Measurements from ENCODE around the gene GAS2. TPM values are rescaled to one million over a fixed set of nuclear protein-coding genes. Genes with fewer than 3 reads are reported as not detected.

Gene GAS2
- total RNA-seq = 1 to 10 TPM; 1.6 to 9.8 TPM
- under 1 TPM; 0.58 to 0.75 TPM for polyA plus RNA-seq
- long read RNA-seq, donor 1, partial matches to known transcripts = 83 of 85 reads
- long read RNA-seq, donor 1, other reads (novel, unspliced or antisense) = 0 of 85 reads
- long read RNA-seq, donor 2, partial matches to known transcripts = 0 of 3 reads
- long read RNA-seq, donor 2, other reads (novel, unspliced or antisense) = 0 of 3 reads
- long read RNA-seq, donor 3, partial matches to known transcripts = 0 of 2 reads
- long read RNA-seq, donor 3, other reads (novel, unspliced or antisense) = 0 of 2 reads
- long read RNA-seq, donor 4, partial matches to known transcripts = 16 of 42 reads
- long read RNA-seq, donor 4, other reads (novel, unspliced or antisense) = 23 of 42 reads
- long read RNA-seq, donor 5, transcript GAS2-211 (1 exons, 895 nt) = major isoform, 14 of 17 reads
- long read RNA-seq, donor 5, partial matches to known transcripts = 0 of 17 reads
- long read RNA-seq, donor 5, other reads (novel, unspliced or antisense) = 0 of 17 reads

- peak within 1 kb of the TSS; percentile 59 to 68 for H3K9ac ChIP-seq (ENCODE audit: insufficient read depth in 1 of 2, low read length in 2 of 2)
- TF ChIP-seq, protein P1, sequence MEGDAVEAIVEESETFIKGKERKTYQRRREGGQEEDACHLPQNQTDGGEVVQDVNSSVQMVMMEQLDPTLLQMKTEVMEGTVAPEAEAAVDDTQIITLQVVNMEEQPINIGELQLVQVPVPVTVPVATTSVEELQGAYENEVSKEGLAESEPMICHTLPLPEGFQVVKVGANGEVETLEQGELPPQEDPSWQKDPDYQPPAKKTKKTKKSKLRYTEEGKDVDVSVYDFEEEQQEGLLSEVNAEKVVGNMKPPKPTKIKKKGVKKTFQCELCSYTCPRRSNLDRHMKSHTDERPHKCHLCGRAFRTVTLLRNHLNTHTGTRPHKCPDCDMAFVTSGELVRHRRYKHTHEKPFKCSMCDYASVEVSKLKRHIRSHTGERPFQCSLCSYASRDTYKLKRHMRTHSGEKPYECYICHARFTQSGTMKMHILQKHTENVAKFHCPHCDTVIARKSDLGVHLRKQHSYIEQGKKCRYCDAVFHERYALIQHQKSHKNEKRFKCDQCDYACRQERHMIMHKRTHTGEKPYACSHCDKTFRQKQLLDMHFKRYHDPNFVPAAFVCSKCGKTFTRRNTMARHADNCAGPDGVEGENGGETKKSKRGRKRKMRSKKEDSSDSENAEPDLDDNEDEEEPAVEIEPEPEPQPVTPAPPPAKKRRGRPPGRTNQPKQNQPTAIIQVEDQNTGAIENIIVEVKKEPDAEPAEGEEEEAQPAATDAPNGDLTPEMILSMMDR (IDR thresholded peaks at IDR 0.05; ENCODE audit: control extremely low read depth, extremely low read depth) = no peak
- peak within 1 kb of the TSS in 1 of 2 donors; percentile 96 for H3K27ac ChIP-seq (ENCODE audit: low read depth in 1 of 2, low read length in 1 of 2)
- DNase-seq = no peak
- peaks cover 0 to 3% (median 0%) of the 10 kb centered on the region in 4 donors for H3K9me3 ChIP-seq (ENCODE audit: control insufficient read depth in 4 of 4, insufficient read depth in 3 of 4, low read length in 3 of 4)
- H3K36me3 ChIP-seq (ENCODE audit: control insufficient read depth in 4 of 4, insufficient read depth in 4 of 4, low read length in 4 of 4) = no peaks in the 10 kb centered on the region
- H3K4me1 ChIP-seq (ENCODE audit: control insufficient read depth in 5 of 5, insufficient read depth in 5 of 5, low read length in 5 of 5) = peaks cover 0 to 11% (median 0%) of the 10 kb centered on the region in 5 donors
- H3K4me3 ChIP-seq = no peak within 1 kb of the TSS
- peaks cover 0 to 6% (median 0%) of the 10 kb centered on the region in 3 donors for H3K27me3 ChIP-seq (ENCODE audit: control insufficient read depth in 3 of 3, insufficient read depth in 3 of 3, low read length in 2 of 3)
- 4 to 5% methylated on average over 8 of the region's 8 CpGs for WGBS, 2 donors
- peak; percentile 9 for ATAC-seq (ENCODE audit: insufficient read depth, low FRiP score)
Measured at GRCh38 chr11:22666325-22666687, at the start of gene GAS2. TSS of gene GAS2 (plus strand) at chr11:22666611. CDS start at chr11:22674870, 8,259 bp downstream.

GRCh38 chr11:22617868-22618267 is 48.5 kb upstream of the GAS2 start:
- Histone ChIP-seq H3K27me3 (ENCODE audit: control insufficient read depth in 3 of 3, insufficient read depth in 3 of 3, low read length in 2 of 3) (no peaks in the 10 kb centered on the region), H3K9ac (ENCODE audit: insufficient read depth in 1 of 2, low read length in 2 of 2) (no peak overlapping the region), H3K27ac (ENCODE audit: low read depth in 1 of 2, low read length in 1 of 2) (no peak overlapping the region), H3K4me3 (no peak overlapping the region), H3K4me1 (ENCODE audit: control insufficient read depth in 5 of 5, insufficient read depth in 5 of 5, low read length in 5 of 5) (no peaks in the 10 kb centered on the region), H3K36me3 (ENCODE audit: control insufficient read depth in 4 of 4, insufficient read depth in 4 of 4, low read length in 4 of 4) (no peaks in the 10 kb centered on the region), H3K9me3 (ENCODE audit: control insufficient read depth in 4 of 4, insufficient read depth in 3 of 4, low read length in 3 of 4) (no peaks in the 10 kb centered on the region)
- TF ChIP-seq, protein P1 (IDR thresholded peaks at IDR 0.05; ENCODE audit: control extremely low read depth, extremely low read depth) = no peak
- 91 to 93% methylated on average over 5 of the region's 5 CpGs for WGBS, 2 donors
- no peak for DNase-seq
- no peak for ATAC-seq (ENCODE audit: insufficient read depth, low FRiP score)

- Histone ChIP-seq H3K36me3 (ENCODE audit: control insufficient read depth in 4 of 4, insufficient read depth in 4 of 4, low read length in 4 of 4) (no peaks in the 10 kb centered on the region), H3K4me3 (peak overlapping the region; percentile 87), H3K9me3 (ENCODE audit: control insufficient read depth in 4 of 4, insufficient read depth in 3 of 4, low read length in 3 of 4) (no peaks in the 10 kb centered on the region), H3K27me3 (ENCODE audit: control insufficient read depth in 3 of 3, insufficient read depth in 3 of 3, low read length in 2 of 3) (no peaks in the 10 kb centered on the region), H3K4me1 (ENCODE audit: control insufficient read depth in 5 of 5, insufficient read depth in 5 of 5, low read length in 5 of 5) (peaks cover 0 to 18% (median 2%) of the 10 kb centered on the region in 5 donors), H3K27ac (ENCODE audit: low read depth in 1 of 2, low read length in 1 of 2) (peak overlapping the region; percentile 91 to 97), H3K9ac (ENCODE audit: insufficient read depth in 1 of 2, low read length in 2 of 2) (peak overlapping the region; percentile 69 to 92)
- 5 to 6% methylated on average over 31 of the region's 31 CpGs for WGBS, 2 donors
- DNase-seq = peak in 2 of 3 donors; percentile 75 to 80
- peak; percentile 73 for ATAC-seq (ENCODE audit: insufficient read depth, low FRiP score)
- TF ChIP-seq, protein P1 (IDR thresholded peaks at IDR 0.05; ENCODE audit: control extremely low read depth, extremely low read depth) = peak; percentile 7
Measured at GRCh38 chr11:22624742-22625447, 41.5 kb upstream of the GAS2 start.

All from lung (tissue), 16 donors.